ENCODE measurements around the gene EIF2AK3. TPM values are rescaled to one million over a fixed set of nuclear protein-coding genes. Genes with fewer than 3 reads are reported as not detected.

The EIF2AK3 gene
- polyA plus RNA-seq, 2 of the 4 experiments (the other 2 are of a cell fraction): 11.0 to 17.5 TPM

GRCh38 chr2:88613921-88614320 lies 13.3 kb downstream of the EIF2AK3 start:
- FAIRE-seq (no peak), DNase-seq (ENCODE audit: low read depth in 1 of 2, low spot score in 1 of 2) (no peak), ATAC-seq (no peak)
- TF ChIP-seq CHD2 (IDR thresholded peaks at IDR 0.05; ENCODE audit: low read length, partially characterized antibody): no peak
- TF ChIP-seq ZFP36 (IDR thresholded peaks at IDR 0.05; ENCODE audit: borderline replicate concordance, partially characterized antibody): no peak
- no peak for TF ChIP-seq ZC3H11A (IDR thresholded peaks at IDR 0.05)
- TF ChIP-seq BHLHE40 (IDR thresholded peaks at IDR 0.05; ENCODE audit: low read depth, low read length): no peak
- no peak for TF ChIP-seq RNF2 (IDR thresholded peaks at IDR 0.05; ENCODE audit: borderline replicate concordance, low read depth)
- TF ChIP-seq, protein P1, sequence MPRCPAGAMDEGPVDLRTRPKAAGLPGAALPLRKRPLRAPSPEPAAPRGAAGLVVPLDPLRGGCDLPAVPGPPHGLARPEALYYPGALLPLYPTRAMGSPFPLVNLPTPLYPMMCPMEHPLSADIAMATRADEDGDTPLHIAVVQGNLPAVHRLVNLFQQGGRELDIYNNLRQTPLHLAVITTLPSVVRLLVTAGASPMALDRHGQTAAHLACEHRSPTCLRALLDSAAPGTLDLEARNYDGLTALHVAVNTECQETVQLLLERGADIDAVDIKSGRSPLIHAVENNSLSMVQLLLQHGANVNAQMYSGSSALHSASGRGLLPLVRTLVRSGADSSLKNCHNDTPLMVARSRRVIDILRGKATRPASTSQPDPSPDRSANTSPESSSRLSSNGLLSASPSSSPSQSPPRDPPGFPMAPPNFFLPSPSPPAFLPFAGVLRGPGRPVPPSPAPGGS (IDR thresholded peaks at IDR 0.05): no peak
- no peak for TF ChIP-seq RFX5 (IDR thresholded peaks at IDR 0.05)
- no peak for TF ChIP-seq MAX (IDR thresholded peaks at IDR 0.05)
- no peak for TF ChIP-seq POLR2A (IDR thresholded peaks at IDR 0.05; ENCODE audit: low read length)
- no peak for TF ChIP-seq CTCF (IDR thresholded peaks at IDR 0.05)
- no peak for TF ChIP-seq CBX2 (IDR thresholded peaks at IDR 0.05; ENCODE audit: borderline replicate concordance, low read depth)
- TF ChIP-seq RCOR1 (IDR thresholded peaks at IDR 0.05; ENCODE audit: low read depth, low read length): no peak
- no peak for TF ChIP-seq TFCP2L1 (CRISPR knock-in tag; IDR thresholded peaks at IDR 0.05)
- TF ChIP-seq PHF8 (IDR thresholded peaks at IDR 0.05; ENCODE audit: borderline replicate concordance, low read depth): no peak
- Histone ChIP-seq H3K4me3 (no peak overlapping the region), H3K27ac (peak overlapping the region in 1 of 2 experiments; percentile 11; a peak in 1 of 6 replicates), H3K4me2 (no peak overlapping the region; the same call in 2 of the 3 replicates), H3K4me1 (peaks cover 9% of the 10 kb centered on the region; the same call in 1 of the 3 replicates), H3K9me3 (no peaks in the 10 kb centered on the region)
- POLR2A ChIA-PET: interaction anchor here (1.2 kb wide), 1 partner anchor 14 kb away, joined by 5 read pairs; no protein-coding TSS in a partner anchor
- CTCF ChIA-PET: no interaction called here
- WGBS (ENCODE audit: missing lambda C conversion rate): 86% methylated on average over 4 of the region's 4 CpGs

- FAIRE-seq: no peak
- WGBS (ENCODE audit: missing lambda C conversion rate): 85% methylated on average over 3 of the region's 3 CpGs
- DNase-seq (ENCODE audit: low read depth in 1 of 2, low spot score in 1 of 2): no peak
- ATAC-seq: no peak
- Histone ChIP-seq H3K4me3 (no peak overlapping the region), H3K9me3 (no peaks in the 10 kb centered on the region), H3K4me2 (no peak overlapping the region), H3K4me1 (0 out of 3 replicates have a peak, but pooled peaks cover 3% of the 10 kb centered on the region), H3K27ac (no peak overlapping the region)
- POLR2A ChIA-PET: no interaction called here
- TF ChIP-seq RARB (CRISPR knock-in tag; IDR thresholded peaks at IDR 0.05) (no peak), RFX5 (IDR thresholded peaks at IDR 0.05) (no peak), FOXS1 (CRISPR knock-in tag; IDR thresholded peaks at IDR 0.05) (no peak), HOXB13 (CRISPR knock-in tag; IDR thresholded peaks at IDR 0.05; ENCODE audit: low read depth) (no peak), RCOR1 (IDR thresholded peaks at IDR 0.05; ENCODE audit: low read depth, low read length) (no peak), NR3C1 (IDR thresholded peaks at IDR 0.05) (no peak), SREBF2 (IDR thresholded peaks at IDR 0.05) (no peak), MAFK (IDR thresholded peaks at IDR 0.05; ENCODE audit: partially characterized antibody) (no peak), PHF8 (IDR thresholded peaks at IDR 0.05; ENCODE audit: borderline replicate concordance, low read depth) (no peak), EHF (CRISPR knock-in tag; IDR thresholded peaks at IDR 0.05) (no peak), TFCP2L1 (CRISPR knock-in tag; IDR thresholded peaks at IDR 0.05) (no peak), HEYL (CRISPR knock-in tag; IDR thresholded peaks at IDR 0.05) (no peak), HES2 (IDR thresholded peaks at IDR 0.05) (no peak), EHMT2 (IDR thresholded peaks at IDR 0.05; ENCODE audit: low read depth) (no peak), EP300 (IDR thresholded peaks at IDR 0.05) (no peak), FOSB (CRISPR knock-in tag; IDR thresholded peaks at IDR 0.05) (no peak), MAZ (IDR thresholded peaks at IDR 0.05; ENCODE audit: borderline replicate concordance, low read depth, low read length) (no peak)
- TF ChIP-seq, protein P2, sequence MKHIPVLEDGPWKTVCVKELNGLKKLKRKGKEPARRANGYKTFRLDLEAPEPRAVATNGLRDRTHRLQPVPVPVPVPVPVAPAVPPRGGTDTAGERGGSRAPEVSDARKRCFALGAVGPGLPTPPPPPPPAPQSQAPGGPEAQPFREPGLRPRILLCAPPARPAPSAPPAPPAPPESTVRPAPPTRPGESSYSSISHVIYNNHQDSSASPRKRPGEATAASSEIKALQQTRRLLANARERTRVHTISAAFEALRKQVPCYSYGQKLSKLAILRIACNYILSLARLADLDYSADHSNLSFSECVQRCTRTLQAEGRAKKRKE (CRISPR knock-in tag; IDR thresholded peaks at IDR 0.05; ENCODE audit: low read depth): no peak
- TF ChIP-seq, protein P1 (IDR thresholded peaks at IDR 0.05): no peak
- CTCF ChIA-PET: interaction anchor here (0.6 to 1.5 kb wide), 4 partner anchors 14 to 64 kb away, joined by 3 to 7 read pairs (median 4); no protein-coding TSS in a partner anchor
These were observed 19.1 kb downstream of the EIF2AK3 start for GRCh38 chr2:88608184-88608583.

Measured in A549 (cell line).